GM13977 (cell line): ENCODE measurements around the gene SEPTIN8.

Source experiments
- DNase-seq: peaks from one replicate; pipeline ENCODE4 v3.0.0; 2012; ENCODE audit warnings: low spot score
- in situ Hi-C: fragments of 300-500 bp; cut with MboI; formaldehyde crosslinking; loops from one replicate; pipeline ENCODE4 v1.12.0; 2022; ENCODE audit warnings: low sequenced_read_pairs, low pct_unique_long_range_greater_than_20kb, mixed read lengths, inconsistent platforms; ENCODE audit not compliant: unreplicated experiment
- TF ChIP-seq, protein P1 (sequence below): IDR thresholded peaks from 2 replicates; pipeline ENCODE4 v1.5.1; 2012; ENCODE audit warnings: mild to moderate bottlenecking, control low read depth; ENCODE audit not compliant: insufficient read depth; ENCODE audit errors: extremely low read depth, missing control alignments

Gene SEPTIN8

DNA sequence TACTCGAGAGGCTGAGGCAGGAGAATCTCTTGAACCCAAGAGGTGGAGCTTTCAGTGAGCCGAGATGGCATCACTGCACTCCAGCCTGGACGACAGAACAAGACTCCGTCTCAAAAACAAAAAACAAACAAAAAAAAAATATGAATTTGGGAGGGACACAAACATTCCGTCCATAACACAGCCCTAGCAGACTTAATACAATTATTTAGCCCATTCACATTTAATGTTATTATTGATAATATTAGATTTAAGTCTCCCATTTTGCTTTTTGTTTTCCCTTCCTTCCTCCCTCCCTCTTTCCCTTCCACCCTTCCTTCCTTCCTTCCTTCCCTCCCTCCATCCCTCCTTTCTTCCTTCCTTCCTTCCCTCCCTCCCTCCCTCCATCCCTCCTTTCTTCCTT is 34.4 kb downstream of the SEPTIN8 start:
- no peak for DNase-seq
- TF ChIP-seq, protein P1, sequence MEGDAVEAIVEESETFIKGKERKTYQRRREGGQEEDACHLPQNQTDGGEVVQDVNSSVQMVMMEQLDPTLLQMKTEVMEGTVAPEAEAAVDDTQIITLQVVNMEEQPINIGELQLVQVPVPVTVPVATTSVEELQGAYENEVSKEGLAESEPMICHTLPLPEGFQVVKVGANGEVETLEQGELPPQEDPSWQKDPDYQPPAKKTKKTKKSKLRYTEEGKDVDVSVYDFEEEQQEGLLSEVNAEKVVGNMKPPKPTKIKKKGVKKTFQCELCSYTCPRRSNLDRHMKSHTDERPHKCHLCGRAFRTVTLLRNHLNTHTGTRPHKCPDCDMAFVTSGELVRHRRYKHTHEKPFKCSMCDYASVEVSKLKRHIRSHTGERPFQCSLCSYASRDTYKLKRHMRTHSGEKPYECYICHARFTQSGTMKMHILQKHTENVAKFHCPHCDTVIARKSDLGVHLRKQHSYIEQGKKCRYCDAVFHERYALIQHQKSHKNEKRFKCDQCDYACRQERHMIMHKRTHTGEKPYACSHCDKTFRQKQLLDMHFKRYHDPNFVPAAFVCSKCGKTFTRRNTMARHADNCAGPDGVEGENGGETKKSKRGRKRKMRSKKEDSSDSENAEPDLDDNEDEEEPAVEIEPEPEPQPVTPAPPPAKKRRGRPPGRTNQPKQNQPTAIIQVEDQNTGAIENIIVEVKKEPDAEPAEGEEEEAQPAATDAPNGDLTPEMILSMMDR, result no peak
- in situ Hi-C loops, result no loop called here

DNA sequence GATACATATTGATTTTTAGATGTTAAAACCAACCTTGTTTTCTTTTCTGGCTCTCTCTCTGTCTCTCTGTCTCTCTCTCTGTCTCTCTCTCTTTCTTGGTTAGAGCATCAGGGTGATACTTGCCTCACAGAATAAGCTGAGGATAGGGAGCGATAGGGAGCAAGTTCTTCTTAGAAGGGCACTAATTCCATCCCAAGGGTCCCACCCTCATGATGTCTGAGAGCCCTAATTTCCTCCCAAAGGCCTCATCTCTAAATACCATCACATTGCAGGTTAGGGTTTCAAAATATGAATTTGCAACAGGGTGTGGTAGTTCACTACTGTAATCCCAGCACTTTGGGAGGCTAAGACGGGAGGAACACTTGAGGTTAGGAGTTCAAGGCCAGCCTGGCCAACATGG is 34.9 kb downstream of the SEPTIN8 start:
- DNase-seq, result no peak
- in situ Hi-C loops, result no loop called here
- TF ChIP-seq, protein P1, result no peak

DNA sequence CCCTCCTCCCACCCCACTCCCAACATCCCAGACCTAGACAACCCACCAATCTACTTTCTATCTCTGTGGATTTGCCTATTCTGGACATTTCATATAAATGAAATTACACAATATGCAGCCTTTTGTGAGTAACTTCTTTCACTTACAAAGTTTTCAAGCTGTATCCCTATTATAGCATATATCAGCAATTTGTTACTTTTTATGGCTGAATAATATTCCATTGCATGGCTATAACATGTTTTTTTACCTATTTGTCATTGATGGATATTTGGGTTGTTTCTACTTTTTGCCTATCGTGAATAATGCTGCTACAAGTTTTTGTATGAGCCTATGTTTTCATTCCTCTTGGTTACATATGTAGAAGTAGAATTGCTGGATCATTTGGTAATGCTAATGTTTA is 37.8 kb downstream of the SEPTIN8 start:
- no peak for DNase-seq
- in situ Hi-C loops, result no loop called here
- TF ChIP-seq, protein P1, result no peak

DNA sequence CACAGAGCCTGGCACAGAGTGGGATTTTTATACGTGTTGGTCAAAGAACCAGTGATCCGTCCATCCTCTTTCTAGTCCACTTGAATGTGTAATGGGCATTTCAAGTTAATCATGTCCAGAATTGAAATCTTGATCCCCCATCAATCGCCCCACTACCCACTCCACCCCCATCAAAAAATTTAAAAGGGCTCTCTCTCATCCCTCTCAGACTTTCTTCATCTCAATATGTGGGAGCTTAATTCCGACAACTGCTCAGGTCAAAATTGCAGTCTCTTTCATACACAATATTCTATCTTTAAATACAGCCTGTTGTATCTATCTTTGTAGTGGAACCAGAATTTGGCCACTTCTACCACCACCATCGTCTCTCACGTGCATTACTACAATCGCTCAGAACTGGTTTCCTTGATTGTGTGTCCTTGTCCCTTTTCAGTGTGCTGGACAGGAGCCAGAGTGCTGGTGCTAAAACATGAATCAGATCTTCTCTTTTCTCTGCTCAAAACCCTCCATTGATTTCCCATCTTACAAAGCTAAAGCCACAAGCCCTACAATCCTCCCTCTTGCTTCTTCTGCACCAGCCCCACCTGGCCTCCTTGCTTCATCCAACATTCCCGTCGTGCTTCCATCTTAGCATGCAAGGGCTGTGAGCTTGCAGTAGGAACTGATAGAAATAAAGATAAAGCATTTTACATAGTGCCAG is 38.9 kb downstream of the SEPTIN8 start:
- in situ Hi-C loops, result no loop called here
- TF ChIP-seq, protein P1, result no peak
- no peak for DNase-seq

DNA sequence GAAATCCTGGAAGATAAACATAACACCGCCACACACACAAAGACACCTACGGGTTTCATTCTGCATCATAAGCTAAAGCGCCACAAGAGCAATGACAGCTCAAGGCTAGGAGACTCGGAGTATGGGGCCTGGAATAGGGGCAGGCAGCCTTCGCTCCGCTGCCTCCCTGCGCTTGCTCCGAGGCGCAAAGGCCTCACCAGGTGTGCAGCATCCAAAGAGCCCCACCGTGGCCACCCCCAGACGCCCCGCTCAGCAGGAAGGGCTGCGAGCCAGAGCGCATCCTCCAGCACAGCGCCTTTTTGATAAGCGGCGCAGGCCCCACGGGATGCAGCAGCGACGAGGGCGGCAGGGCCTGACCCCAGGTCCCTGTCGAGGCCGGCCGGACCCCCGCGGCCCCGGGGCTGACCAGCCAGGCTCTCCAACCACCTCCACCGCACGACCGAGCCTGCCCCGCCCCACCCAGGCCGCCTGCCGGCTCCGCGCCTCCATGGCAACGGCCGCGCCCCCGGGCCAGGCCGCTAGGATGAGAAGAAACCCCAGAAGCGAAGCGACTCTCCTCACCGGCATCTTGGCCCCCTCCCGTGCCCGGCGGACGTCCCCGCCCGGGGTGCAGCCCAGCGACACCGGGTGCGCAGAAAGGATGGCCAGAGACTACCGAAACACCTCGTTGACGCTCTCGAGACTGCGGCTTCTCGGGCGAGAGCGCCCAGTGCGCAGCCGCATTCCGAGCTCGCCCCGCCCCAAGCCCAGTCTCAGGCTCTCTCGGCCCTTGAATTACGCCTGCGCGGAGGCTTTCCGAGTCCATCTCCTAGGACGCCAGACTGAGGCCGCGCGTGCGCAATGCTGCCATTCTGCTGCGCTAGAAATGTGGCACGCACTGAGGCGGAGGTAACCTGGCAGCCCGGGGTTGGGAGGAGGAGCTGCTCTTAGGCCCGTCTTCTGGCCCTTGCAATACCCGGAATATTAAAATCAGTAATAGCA is 39.9 kb downstream of the SEPTIN8 start, which contains the start of gene KIF3A:
TSS of gene KIF3A (minus strand) at position 694 of the 981 bp plus-strand sequence. CDS start at position 567, 127 bp downstream.
- DNase-seq, result peak; percentile 100
- TF ChIP-seq, protein P1, result no peak
- in situ Hi-C loops, result no loop called here

DNA sequence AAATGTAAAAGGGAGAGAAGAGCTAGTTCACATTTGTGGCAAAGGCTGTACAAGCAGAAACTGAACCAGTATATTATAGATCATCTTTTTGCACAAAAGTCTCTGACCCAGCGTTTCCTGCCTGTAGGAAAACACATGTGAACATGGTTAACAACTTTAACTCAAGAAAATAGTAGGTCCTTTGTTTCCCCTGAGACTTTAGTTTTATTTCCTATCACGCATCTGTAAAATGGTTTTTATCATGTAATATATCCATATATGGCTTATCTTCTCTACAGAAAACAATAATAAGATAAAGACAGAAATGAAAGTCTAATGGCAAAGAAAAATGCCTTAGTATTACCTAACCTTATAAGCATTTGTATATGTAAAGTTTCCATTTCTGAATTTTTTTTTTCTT is 42.4 kb downstream of the SEPTIN8 start:
- DNase-seq, result no peak
- in situ Hi-C loops, result no loop called here
- TF ChIP-seq, protein P1, result no peak
